GM18873 (cell line): ENCODE measurements around the gene PCDHA1.

Source experiments
- ATAC-seq: cut with Tn5 transposase; IDR thresholded peaks from one replicate; pipeline ENCODE4 v1.9.1; 2021; ENCODE audit warnings: mild to moderate bottlenecking, moderate library complexity, moderate number of reproducible peaks; ENCODE audit not compliant: unreplicated experiment, low FRiP score

The PCDHA1 gene

GRCh38 chr5:141032626-141033025 is 246.7 kb downstream of the PCDHA1 start:
- ATAC-seq = no peak

GRCh38 chr5:141039061-141039460 is 253.1 kb downstream of the PCDHA1 start:
- ATAC-seq = no peak

- no peak for ATAC-seq
Observed at GRCh38 chr5:141039517-141039916, 253.6 kb downstream of the PCDHA1 start.

- no peak for ATAC-seq
Observed at GRCh38 chr5:141040093-141040770, 254.3 kb downstream of the PCDHA1 start.

- no peak for ATAC-seq
Observed at GRCh38 chr5:141040771-141041426, 255.0 kb downstream of the PCDHA1 start.

GRCh38 chr5:141041427-141041785 is 255.5 kb downstream of the PCDHA1 start:
- ATAC-seq = no peak

DNA sequence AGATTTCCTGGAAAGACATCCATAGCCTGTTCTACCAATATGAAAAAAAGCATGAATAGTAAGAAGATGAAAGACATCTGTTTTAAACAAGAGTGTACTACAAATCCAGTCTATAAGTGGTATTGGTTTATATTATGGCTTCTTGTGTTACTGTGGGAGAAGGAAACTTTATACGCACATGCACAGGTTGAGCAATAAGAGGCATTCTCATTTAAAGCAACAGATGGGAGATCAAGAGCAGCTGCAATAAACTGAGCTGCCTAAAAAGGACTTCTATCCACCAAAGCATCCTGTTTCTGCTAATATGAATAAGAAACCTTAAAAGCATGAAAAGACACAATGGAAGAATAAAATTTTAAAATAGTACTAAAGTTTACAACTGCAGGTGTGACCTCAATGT is 256.6 kb downstream of the PCDHA1 start:
- ATAC-seq = no peak

DNA sequence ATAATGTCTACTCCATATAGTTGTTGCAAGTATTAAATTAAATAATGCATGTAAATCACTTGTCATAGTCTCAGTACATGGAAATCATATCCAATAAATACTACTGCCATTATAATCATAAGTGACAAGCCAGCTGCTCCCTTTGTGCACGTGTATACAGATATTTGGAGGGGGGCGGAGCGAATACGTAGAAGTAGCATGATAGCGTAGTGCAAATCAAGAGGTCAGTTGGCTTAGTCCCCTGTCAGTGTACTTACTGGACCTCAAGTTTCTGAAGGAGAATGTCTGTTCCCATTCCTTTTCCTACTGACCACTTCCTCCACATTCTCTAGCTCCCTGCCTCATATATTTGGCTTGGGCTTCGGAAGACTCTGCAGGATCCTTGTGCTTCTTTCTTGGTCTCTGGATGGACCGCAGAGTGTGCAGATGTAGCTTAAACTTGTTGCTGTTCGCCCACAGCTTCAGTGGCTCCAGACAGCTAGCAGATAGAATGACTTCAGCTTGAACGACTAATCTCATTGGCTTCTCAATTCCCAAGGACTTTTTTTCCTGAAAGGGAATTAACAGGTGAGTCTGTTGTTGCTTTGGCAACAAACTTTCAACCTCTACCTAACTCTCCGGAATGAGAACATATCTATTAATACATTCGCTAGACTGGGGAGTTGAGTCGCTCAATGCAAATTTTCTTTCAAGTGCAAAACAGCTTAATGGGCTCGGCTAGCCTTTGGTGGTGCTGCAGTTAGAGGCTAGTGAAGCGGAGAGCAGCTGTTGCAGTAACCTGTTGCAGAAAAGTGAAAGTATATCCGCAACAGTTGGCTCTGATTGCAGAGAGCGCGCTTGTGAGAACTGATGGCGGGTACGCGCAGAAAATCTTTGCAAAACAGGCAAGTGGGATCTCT is 264.9 kb downstream of the PCDHA1 start, which contains the start of gene PCDHB1:
TSS of gene PCDHB1 (plus strand) at position 753 of the 899 bp plus-strand sequence. CDS start at position 850, 97 bp downstream.
- ATAC-seq = no peak

- no peak for ATAC-seq
Observed at GRCh38 chr5:141051521-141051866, 265.6 kb downstream of the PCDHA1 start.
